ENCODE results near the gene KIAA1614.

The KIAA1614 gene, protein sequence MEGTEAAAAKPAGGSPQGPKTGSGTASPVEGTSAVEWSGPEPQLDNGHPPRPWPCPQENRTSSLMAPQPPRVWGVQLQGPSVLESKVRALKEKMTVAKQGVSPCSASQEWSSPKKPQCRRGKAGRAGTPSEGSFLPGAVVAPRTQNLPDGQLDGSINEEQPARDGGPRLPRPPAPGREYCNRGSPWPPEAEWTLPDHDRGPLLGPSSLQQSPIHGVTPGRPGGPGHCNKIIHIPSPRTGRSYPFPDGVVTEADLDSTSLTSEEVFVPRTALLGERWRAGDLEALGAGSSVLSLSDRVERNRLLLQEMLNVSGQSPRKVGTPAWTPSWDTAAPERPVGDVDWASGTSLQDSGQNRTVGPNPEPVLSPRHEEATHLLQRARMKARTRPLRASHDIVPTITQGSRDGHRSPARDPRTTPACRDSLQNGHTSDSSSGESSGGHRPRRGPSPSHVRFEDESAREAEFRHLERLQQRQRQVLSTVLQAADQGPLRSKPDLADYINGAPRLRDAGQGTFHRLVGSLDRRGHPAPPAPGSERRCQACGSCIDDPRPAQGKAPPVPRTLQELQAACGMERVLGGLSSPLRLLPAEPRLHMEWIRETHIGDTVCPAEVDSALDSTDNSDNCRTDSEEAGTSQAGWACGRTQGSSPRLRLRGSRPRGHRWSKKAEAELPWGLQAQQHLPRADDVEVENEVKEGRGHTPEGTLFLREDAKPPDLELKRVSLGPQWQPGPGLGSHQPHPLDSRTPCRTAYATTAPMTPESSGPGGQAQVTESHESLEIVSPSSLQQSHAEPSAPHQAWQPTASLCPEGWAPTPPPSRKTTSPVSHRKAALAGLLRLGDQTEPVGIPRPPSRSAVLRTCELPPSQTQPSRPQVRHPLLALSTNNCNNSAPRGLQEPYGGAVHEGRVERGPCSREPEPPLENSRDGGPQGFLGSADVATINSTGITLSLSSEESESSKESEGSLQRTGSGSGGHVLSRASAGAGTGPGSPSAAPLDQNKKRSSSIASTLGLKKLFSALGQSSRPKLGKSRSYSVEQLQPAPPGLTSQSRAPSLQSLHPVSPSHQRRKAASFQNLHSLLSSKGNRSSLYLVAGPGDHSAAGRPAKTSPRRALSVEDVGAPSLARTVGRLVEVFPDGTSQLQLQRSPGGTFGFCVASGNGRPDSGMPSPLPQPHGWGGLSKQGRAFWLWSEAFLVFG

GRCh38 chr1:180912801-180913565 is at the start of gene KIAA1614:
TSS of gene KIAA1614 (plus strand) at chr1:180912897. CDS start at chr1:180913244, 347 bp downstream.
- FAIRE-seq, result no peak

DNA sequence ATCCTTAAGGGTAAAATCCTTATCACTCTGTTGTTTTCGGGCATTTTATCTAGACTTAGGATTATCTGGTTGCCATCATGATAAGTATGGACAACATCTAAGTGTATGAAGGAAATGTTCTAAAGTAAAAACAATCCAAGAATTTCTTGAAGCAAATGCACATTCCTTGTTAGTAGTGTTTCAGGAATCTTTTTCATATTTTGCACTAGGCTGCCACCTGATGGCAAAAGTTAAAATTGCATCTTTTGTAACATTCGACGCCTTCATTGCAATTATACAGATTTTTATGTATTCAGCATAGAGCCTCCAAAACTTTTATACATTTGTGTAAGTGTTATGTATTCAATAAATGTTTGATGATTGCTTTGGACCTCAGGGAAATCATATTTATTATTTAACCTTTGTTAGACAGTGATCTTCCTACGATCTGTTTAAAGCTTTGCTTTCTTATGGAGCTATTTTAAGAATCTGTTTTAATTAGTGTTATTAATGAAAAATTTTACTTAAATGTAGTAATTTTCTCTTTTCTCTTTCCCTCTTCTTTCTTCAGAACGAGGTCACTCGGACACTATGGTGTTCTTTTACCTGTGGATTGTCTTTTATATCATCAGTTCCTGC is 49.4 kb upstream of the KIAA1614 start:
- FAIRE-seq, result peak; percentile 99

- peak; percentile 86 for FAIRE-seq
These were observed 30.7 kb upstream of the KIAA1614 start for GRCh38 chr1:180881806-180882509.

DNA sequence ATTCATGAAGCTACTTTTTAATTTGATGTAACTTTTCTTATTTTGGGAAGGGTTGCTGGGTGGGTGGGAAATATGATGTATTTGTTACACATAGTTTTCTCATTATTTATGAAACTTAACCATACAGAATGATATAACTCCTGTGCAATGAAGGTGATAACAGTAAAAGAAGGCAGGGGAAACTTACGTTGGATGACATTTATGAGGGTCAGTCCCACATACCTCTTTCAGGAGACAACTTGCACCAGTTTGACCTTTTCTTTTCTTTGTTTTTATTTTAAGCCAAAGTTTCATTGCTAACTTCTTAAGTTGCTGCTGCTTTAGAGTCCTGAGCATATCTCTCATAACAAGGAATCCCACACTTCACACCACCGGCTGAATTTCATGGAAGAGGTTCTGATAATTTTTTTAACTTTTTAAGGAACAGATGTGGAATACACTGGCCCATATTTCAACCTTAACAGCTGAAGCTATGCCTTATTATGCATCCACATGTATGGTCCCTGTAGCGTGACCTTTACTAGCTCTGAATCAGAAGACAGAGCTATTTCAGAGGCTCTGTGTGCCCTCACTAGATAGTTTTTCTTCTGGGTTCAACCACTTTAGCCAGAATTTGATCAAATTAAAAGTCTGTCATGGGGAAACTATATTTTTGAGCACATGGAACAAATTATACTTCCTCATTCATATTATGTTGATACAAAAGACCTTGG is 28.0 kb upstream of the KIAA1614 start:
- no peak for FAIRE-seq

GRCh38 chr1:180886338-180886737 is 26.4 kb upstream of the KIAA1614 start:
- FAIRE-seq, result no peak

- FAIRE-seq, result no peak
These were observed 24.9 kb upstream of the KIAA1614 start for GRCh38 chr1:180887841-180888240.

GRCh38 chr1:180888870-180889269 is 23.8 kb upstream of the KIAA1614 start:
- no peak for FAIRE-seq

DNA sequence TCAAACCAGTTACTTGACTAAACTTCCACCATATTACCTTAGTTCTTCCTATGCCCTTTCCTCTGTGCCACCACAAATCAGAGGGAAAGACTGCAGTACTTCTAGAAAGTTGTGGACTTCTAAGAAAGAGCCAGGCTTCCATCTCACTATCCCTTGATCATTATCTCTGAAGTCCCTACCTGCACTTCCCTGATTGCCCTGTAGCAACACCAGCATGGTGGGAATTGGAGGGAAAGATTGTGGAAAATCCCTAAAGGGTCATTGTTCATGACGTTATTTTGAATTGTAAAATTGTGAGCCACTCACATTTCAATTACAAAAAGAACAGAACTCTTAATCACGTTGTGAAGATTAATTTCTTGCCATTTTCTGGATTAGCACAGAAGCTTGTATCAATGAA is 23.4 kb upstream of the KIAA1614 start:
- FAIRE-seq, result no peak

DNA sequence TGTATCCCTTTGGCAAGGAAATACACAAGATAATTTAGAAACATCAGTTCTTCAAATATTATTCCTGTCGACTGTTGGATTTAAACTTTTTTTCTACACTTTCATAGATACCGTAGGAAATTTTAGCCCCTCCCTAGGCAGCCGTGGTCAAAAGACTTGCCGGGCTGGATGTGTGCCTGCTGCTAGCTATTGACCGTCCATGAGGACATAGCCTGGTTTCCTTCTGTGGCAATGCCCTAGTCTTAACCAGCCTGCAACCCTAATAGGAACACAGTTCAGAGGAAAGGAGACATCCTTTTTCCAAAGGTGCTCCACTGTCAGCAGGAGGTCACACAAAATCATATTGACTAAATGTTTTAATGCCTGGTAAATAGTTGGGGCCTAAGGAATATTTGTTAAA is 20.4 kb upstream of the KIAA1614 start:
- no peak for FAIRE-seq

DNA sequence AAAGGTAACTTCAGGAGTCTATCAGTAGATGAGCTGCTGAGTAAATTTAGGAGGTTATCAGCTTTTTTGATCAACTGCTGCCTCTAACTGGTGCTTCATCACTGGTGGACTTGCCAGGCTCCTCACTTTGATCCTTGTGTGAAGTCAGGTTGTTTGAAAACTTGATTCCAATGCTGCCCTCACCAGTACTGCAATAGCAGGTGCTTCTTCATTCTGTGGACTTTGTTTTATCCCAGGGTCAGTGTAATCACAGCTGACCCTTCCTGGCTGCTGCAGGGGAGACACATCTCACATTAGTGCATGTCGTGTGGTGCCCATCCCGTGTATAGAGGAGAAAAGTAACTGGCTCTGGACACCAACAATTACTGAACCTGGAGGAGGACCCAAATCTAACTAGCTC is 20.0 kb upstream of the KIAA1614 start:
- FAIRE-seq, result no peak

- FAIRE-seq, result no peak
These were observed 19.1 kb upstream of the KIAA1614 start for GRCh38 chr1:180893614-180894013.

DNA sequence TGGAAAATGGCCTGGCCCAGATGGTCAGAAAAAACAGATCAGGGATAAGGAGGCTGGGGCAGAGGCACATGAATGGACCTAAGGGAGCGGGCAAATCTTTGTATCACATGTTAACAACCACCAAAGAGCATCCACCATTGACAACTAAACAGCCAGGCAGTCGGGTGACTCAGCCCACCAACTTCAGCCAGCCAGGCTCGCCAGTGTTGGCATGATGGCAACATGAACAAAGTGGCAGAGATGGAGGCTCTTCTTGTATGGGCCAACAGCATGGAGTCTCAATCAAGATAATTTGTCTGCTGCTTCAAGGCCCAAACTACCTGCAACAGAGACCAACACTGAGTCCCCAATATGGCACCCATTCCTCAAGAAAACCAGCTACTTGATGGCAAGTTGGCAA is 16.5 kb upstream of the KIAA1614 start:
- FAIRE-seq, result no peak

DNA sequence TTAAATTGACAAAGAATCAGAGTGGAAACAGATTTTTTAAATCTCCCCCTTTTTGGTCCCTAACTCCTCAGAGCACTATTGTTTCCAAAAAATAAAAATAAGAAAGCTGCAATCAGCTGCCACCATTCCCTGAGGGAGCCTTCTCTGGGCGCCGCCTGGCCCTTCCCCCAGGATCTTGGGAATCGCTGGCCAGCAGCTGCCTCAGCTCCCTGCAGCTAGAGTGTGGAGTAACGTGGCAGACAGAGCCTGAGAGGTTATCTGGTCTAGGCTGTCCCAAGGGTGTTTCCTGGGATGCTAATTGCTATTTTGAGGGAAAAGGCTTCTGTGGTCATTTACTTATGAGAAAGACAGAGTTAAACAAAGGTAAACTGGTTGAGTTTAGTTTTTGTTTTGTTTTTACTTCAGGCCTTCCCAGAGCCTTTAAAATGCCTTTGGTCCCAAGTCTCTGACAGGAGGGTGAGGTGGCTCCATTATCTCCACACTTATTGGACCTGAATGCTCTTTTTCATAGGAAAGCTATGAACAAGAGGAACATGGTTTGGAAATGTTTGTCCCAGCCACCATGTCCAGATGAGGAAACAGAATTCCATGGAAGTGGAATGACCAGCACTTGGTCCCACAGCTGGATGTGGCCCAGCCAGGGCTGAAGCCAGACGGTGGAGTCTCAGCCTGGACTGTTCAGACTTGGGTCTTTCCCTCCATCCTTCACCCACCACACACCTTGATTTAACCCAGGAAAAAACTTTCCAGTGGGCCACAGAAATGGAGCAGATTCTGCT is 14.1 kb upstream of the KIAA1614 start:
- no peak for FAIRE-seq

GRCh38 chr1:180899262-180899661 is 13.4 kb upstream of the KIAA1614 start:
- no peak for FAIRE-seq

DNA sequence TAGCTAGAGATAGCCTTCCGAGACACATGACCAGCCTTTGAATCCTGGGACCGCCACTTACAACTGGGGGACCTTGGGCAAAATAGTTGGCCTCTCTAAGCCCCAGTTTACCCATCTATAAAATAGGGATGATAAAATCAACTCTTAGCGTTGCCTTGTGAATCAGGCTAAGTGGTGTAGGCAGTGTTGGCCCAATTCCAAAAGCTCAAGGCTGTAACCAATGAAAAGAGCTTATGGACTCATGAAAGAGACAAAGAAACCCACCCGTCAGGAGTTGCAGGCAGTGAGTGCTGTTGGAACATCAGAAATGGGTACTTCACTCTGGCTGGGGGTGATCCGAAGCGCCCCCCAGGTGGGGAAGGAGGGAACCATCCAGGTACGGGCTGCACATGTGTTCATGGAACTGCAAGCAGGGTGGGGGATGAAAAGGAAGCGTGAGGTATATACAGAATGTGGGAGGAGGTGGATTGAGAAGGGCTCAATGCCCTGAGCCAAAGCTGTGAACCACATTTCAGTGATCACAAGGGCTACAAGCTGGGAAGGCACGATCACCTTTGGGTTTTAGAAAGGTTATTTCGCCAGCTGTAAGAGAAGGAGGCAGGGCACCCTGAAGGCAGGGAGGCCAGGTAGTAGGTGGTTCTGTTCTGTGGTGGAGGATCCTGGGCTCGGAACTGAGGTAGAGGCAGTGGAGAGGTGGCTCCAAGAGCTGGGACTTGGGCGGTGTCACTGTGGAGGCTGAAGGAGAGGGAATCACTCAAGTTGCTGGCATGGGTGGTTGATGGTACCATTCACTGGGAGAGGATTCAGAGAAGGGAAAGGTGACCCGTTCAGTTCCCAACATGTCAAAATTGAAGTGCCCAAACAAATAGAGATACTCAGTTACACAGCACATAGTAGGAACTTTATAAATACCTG is 11.4 kb upstream of the KIAA1614 start:
- no peak for FAIRE-seq

GRCh38 chr1:180902541-180902940 is 10.2 kb upstream of the KIAA1614 start:
- FAIRE-seq, result no peak

GRCh38 chr1:180905927-180906326 is 6.8 kb upstream of the KIAA1614 start:
- no peak for FAIRE-seq

DNA sequence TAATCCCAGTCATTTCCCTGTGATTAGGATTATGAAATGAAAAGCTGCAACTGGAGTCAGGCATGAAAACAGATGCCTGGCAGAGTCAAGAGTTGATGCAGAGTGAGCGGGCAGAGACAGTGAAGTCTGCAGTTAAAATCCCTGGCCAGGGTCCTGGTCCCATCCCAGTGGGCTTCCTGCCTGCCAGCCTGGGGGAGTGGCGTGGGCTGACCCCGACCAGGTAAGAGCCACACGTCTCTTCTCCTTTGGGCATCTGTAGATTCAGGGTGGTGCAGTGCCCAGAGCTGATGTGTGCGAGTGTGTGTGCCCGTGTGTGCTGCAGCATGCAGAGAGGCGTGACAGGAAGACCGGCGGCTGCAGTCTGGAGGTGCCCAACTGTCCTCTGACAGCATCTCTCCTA is 6.2 kb upstream of the KIAA1614 start:
- no peak for FAIRE-seq

All from TTC549 (cell line).